Stimulated activated CD4-positive, alpha-beta T cell treated with anti-CD3 and anti-CD28 coated beads, TNF-alpha, amount 100 ng/mL, for 4 hours (primary cell): Measurements from ENCODE around the gene GLIPR2.
A peak's percentile ranks its signal among the peaks of the same experiment; 100 is the strongest.
"Not testable (repeated sequence)": the region's sequence is repeated elsewhere in the genome, so short reads cannot be mapped to it uniquely, and the experiment has no call there.

Experiments
- DNase-seq, 3 experiments: peaks; one replicate each; pipeline ENCODE4 v3.0.0-alpha.2; 2020; ENCODE audit warnings: low read depth in 3 of 3

Gene GLIPR2

DNA sequence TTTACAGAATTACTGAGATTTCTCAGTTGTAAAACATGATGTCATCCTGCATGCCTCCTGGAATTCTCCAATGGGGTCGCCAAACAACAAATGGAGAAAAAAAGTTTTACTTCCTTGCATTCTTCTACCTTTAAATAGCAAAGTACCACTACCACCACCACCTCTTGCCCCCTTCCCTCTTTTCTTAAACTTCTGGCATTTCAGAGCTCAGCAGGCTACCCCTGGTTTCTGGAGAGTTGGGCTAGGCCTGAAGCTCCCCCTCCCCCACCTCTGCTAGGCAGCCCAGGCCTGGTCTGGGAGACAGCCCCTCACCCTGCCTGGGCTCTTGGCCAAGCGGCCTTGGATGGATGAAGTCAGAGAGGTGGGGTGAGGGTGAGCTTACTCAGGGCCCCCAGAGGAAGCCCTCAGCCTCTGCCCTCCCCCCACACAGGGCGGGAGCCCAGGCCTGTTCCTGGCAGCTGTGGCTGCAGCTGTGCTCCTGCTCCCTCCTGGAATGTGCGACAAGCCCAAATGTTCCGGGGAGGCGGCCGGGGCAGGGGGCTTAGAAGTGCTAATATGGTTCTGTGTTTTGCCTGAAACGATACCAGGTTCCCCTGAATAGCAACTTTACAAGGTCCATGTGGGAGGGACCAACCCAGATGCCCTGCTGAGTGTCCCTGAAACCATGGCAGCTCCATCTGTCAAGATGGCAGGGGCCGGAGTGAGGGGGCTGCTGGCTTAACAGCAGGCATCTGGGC lies 26.7 kb downstream of the GLIPR2 start:
- DNase-seq: no peak

DNA sequence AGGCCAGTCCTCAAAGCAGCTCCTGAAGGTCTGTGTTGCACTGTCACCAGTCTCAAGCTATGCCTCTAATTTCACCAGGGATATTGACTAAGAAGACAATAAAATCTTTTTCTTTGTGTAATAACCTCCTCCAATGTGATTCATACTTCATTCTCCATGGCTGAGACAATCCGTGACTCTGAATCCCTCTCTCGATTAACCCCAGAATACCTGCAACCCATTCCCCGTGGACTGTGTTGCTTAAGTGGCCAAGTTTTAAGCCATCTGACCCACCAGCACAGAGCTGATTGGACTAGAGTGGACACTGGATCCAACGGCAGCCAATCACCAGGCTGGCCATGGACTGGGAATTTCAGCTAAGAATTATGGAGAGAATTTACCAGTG lies 27.2 kb downstream of the GLIPR2 start:
- no peak for DNase-seq

DNA sequence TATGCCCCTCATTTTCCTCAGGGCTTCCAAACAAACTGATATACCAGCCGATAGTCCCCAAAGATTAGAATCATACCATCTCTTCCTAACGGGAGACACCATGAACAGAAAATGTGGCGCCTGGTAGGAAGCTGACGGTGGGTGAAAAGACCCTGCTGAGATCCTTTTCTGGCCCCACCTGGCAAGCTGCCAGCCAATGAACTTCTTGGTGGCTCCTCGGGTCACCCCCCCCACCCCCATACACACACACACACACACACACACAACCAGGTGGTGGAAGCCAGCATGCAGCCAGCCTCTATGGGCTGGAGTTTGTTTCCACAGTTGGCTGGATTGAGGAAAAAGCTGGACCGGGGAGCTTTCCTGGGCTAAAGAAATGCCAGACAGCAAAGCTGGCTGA lies 27.8 kb downstream of the GLIPR2 start:
- DNase-seq: no peak

- no peak for DNase-seq
These were observed 28.5 kb downstream of the GLIPR2 start for GRCh38 chr9:36164989-36165388.

DNA sequence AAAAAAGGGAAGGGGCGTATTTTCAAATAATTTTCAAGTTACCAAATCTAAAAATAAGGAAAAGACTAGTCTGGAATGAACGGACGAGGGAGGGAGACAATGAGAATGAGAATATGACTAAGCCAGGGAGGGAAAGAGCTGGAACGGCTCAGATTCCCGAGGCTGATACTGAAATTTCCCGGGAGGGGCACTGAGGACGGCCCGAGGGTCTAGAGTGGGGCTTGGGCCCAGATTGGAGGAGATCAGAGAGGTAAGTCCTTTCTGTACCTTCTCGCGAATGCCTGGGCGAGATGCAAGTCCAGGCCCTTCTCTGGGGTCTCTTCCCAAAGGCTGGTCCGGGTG lies 29.3 kb downstream of the GLIPR2 start:
- no peak for DNase-seq

DNA sequence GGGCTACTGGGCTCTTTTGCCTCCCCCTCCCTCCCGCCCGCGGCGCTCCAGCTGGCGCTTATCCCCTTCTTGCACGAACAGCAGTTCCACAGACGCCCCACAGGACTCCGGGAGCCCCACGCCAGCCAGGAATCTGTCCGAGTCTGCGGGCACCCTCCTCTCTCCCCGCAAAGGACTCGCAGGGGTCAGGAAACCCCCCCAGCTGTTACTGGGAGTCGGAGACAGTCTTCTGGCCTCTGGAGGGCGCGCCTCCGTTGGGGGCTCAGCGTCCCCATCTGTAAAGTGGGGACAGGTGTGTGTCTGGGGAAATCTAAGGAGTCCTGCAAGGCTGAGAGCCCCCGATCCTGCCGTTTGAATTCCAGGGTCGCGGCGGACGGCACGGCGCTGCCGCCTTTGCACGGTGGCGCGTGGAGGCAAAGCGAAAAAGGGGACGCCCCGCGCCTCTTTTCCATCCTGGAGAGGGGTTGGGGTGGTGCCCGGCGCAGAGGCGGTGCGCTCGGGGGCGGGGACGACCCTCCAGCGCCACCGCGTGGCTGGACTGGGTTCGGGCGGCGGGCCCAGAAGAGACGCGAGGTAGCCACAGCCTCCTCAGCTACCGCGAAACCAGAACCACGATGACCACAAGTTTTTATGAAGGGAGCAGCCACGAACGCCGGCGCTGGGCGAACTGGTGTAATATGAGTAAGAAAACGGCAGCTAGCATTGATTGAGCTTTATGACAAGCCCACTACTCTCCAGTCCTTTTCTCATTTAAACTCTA lies 29.8 kb downstream of the GLIPR2 start:
- peak; percentile 68 to 74 (median 69) for DNase-seq

GRCh38 chr9:36169166-36169565 lies 32.6 kb downstream of the GLIPR2 start, which contains the start of gene CCIN:
CCIN (plus strand) TSS chr9:36169388; CDS start chr9:36169503, 115 bp downstream.
- no peak for DNase-seq

DNA sequence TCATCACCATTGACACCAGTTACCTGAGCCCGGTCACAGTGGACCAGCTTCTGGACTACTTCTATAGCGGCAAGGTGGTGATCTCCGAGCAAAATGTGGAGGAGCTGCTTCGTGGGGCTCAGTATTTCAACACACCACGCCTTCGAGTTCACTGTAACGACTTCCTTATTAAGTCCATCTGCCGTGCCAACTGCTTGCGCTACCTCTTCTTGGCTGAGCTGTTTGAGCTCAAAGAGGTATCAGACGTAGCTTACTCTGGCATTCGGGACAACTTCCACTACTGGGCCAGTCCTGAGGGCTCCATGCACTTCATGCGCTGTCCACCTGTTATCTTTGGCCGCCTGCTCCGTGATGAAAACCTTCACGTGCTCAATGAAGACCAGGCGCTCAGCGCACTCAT lies 33.2 kb downstream of the GLIPR2 start:
- no peak for DNase-seq

DNA sequence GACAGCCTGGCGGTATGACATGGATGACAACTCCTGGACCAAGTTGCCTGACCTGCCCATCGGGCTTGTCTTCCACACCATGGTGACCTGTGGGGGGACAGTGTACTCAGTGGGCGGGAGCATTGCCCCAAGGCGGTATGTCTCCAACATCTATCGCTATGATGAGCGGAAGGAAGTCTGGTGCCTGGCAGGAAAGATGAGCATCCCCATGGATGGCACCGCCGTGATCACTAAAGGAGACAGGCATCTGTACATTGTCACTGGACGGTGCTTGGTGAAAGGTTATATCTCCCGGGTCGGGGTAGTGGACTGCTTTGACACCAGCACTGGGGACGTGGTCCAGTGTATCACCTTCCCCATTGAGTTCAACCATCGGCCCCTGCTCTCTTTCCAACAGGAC lies 34.0 kb downstream of the GLIPR2 start:
- DNase-seq: no peak

- DNase-seq: no peak
These were observed 37.3 kb downstream of the GLIPR2 start for GRCh38 chr9:36173861-36174260.

DNA sequence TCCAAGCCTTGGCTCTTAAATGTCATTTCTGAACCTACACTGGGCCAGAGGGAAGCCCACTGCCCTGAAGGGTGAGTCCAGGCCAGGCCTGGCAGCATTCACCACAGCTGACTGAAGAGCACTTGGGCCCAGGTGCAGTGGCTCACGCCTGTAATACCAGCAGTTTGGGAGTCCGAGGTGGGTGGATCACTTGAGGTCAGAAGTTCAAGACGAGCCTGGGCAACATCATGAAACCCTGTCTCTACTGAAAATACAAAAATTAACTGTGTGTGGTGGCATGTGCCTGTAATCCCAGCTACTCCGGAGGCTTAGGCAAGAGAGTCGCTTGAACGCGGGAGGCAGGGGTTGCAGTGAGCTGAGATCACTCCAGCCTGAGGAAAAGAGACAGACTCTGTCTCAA lies 37.7 kb downstream of the GLIPR2 start:
- DNase-seq: no peak

- DNase-seq: no peak
These were observed 38.2 kb downstream of the GLIPR2 start for GRCh38 chr9:36174731-36175130.

- DNase-seq: not testable (repeated sequence)
These were observed 38.7 kb downstream of the GLIPR2 start for GRCh38 chr9:36175209-36175608.

GRCh38 chr9:36176496-36176895 lies 40.0 kb downstream of the GLIPR2 start:
- not testable (repeated sequence) for DNase-seq

DNA sequence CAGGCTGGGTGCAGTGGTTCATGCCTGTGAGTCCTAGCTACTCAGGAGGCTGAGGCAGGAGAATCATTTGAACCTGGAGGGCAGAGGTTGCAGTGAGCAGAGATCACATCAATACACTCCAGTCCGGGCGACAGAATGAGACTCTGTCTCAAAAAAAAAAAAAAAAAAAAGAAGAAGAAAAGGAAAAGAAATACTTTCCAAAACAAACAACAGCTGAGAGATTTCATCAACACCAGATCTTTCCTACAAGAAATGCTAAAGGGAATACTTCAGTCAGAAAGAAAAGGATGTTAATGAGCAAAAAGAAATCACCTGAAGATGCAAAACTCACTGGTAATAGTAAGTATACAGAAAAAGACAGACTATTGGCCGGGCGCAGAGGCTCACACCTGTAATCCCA lies 41.0 kb downstream of the GLIPR2 start:
- no peak for DNase-seq

DNA sequence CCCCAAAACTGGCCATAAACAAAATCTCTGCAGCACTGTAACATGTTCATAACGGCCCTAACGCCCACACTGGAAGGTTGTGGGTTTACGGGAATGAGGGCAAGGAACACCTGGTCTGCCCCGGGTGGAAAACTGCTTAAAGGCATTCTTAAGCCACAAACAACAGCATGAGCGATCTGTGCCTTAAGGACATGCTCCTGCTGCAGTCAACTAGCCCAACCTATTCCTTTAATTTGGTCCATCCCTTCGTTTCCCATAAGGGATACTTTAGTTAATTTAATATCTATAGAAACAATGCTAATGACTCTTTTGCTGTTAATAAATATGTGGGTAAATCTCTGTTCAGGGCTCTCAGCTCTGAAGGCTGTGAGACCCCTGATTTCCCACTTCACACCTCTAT lies 43.7 kb downstream of the GLIPR2 start:
- not testable (repeated sequence) for DNase-seq

DNA sequence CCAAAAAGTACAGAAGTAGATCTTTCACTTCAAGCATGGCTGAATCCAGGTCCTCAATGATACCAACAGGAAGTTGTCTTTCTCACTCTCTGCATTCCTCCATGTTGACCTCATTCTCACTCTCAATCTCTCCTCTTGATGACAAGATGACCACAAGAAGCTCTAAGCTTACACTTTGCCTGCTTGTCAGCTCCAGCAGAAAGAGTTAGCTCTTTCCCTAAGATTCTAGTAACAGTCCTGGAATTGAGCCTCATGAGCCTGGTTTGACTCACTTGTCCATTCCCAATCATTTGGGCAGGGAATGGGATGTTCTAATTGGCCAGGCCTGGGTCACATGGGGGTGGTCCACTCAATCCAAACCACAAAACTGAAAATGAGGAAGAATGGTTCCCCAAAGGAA lies 50.9 kb downstream of the GLIPR2 start:
- no peak for DNase-seq

DNA sequence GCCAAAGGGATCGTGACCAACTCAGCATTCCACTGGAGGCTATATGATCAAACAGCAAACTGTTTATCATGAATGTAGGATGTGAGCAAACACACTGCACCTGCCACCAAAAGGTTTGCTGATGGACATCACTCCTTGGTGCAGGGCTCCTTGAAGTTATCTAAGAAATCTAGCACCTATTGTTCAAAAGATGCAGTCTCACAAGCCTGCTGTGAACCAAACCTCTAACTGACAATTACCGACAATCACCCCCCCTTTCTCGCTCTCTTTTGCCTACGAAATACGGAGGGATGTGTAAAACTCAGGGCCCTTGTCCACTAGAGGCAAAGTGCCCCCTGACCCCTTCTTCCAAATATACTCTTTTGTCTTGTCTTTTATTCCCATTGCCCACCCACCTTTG lies 51.7 kb downstream of the GLIPR2 start:
- DNase-seq: no peak

DNA sequence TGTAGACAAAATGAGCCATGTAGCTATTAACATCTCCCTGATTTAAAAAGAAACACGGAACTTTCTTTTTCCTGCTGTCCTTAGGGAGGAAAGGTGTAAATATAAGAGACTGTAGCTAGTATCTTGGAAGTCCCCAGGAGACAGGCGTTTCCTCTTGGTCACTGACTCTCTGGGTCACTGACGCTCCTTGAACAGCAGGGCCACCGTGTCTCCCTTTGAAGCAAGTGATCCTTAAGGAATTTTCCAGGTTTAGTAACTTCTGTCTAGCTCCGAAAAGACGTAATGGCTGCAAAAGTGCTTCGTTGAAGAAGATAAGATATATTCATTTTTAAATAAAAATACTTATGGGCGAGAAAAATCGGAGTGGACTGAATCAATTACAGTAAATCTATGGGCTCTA lies 53.4 kb downstream of the GLIPR2 start:
- DNase-seq: no peak

GRCh38 chr9:36190388-36191289 lies 54.1 kb downstream of the GLIPR2 start, which contains the start of gene CLTA:
CLTA (plus strand) TSS chr9:36190921; CDS start chr9:36191057, 136 bp downstream.
- DNase-seq: peak; percentile 74 to 90 (median 86)

DNA sequence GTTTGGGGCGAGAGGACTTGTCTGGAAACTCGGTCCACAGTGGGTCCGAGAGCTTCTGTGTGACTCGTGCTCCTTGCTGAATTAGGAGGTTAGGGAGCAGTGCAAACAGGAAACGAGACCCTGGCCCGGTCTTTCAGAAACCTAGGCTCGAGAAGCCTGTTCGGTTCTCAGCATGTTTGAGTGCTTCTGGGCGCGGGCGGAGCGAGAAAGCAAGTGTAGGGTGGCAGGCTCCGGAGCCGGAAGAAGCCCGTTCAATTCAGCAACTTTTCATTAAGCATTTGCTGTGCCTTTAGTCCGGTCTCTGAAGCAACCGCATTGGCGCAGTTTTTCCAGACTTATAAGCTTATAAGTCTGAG lies 54.7 kb downstream of the GLIPR2 start:
- peak; percentile 10 to 26 (median 22) for DNase-seq

DNA sequence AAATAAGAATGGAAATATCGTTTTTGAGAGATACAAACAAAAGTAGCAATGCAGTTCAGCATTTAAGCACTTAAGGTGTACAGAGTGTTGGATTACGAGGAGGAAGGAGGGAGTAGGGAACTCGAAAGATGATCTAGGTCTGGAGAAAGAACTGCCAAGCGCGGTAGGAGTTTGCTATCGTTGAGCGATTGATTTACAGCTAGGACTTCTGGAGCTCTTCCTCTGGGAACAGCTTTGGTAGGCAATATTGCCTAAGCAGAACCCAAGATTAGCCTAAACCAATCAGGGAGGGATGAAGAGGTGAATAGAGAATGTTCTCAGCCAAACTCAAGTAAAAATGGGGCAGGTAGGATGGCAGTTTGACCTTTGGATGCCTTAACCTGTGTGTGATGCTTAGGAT lies 55.2 kb downstream of the GLIPR2 start:
- DNase-seq: no peak
